Hematopoietic multipotent progenitor cell treated with erythropoietin and hydrocortisone succinate and interleukin-3 and kit ligand, for 17 days (in vitro differentiated cells): Measurements from ENCODE around the gene OSBPL8.
"Not testable (repeated sequence)": the region's sequence is repeated elsewhere in the genome, so short reads cannot be mapped to it uniquely, and the experiment has no call there.

Experiments
- DNase-seq: peaks from one replicate; pipeline ENCODE4 v3.0.0-alpha.2; 2015; ENCODE audit warnings: low spot score

OSBPL8 gene

GRCh38 chr12:76420222-76420621 lies 139.3 kb downstream of the OSBPL8 start:
- DNase-seq = no peak

- DNase-seq = no peak
Observed at GRCh38 chr12:76417116-76417515, 142.5 kb downstream of the OSBPL8 start.

- DNase-seq = no peak
Observed at GRCh38 chr12:76413121-76413520, 146.4 kb downstream of the OSBPL8 start.

- DNase-seq = no peak
Observed at GRCh38 chr12:76410781-76411180, 148.8 kb downstream of the OSBPL8 start.

GRCh38 chr12:76410371-76410770 lies 149.2 kb downstream of the OSBPL8 start:
- no peak for DNase-seq

GRCh38 chr12:76409074-76409473 lies 150.5 kb downstream of the OSBPL8 start:
- no peak for DNase-seq

GRCh38 chr12:76407710-76408109 lies 151.9 kb downstream of the OSBPL8 start:
- no peak for DNase-seq

GRCh38 chr12:76402259-76402658 lies 157.3 kb downstream of the OSBPL8 start:
- DNase-seq = no peak

- no peak for DNase-seq
Observed at GRCh38 chr12:76400136-76400535, 159.4 kb downstream of the OSBPL8 start.

DNA sequence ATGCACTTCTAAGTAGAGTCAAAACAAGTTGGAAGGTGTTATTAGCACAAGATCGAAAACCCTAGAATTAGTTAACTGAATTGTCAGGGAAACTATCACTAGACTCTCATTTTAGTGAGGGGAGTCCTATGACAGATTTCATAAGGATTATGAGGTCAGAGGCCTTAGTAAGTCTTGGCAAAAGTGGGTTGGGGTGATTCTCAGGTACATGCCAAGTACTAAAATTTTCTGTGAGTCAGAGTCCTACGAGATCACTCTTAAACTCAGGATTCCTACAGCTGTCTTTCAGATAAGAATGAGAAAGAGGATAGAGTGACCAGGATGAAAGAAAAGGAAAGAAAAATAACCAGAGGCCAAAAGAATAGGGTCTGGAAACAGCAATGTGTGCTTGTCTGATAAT lies 160.5 kb downstream of the OSBPL8 start:
- DNase-seq = no peak

DNA sequence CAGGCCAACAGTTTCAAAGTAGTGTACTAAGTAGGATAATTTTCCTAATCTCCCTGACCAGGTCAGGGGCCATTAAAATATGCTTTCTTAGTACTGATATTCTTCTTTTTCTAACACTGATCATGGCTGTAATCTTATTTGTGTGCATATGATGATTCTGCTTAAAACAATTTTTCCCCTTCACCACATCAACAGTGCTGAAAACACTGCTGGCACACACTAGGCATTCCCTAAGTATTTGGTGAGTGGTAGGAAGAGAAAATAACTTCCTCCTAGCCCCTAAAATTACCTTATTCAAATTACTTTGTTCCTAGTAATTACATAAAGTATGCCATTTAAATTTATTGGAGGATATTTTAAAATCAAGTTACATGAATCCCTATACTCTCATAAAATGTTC lies 161.5 kb downstream of the OSBPL8 start:
- DNase-seq = no peak

DNA sequence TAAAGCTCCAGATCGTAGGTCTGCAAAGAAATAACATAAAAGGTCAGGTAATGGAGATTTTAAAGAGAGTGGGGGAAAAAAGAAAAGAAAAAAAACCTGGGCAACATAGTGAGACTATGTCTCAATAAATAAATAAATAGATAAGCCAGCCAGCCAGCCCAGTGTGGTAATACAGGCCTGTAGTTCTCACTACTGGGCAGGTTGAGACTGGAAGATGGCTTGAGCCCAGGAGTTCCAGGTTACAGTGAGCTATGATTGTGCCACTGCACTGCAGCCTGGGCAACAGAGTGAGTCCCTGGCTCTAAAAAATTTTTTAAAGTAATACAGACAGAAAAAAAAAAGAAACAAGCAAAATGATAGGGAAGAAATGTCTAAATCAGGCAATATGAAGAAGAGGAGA lies 168.1 kb downstream of the OSBPL8 start:
- DNase-seq = no peak

DNA sequence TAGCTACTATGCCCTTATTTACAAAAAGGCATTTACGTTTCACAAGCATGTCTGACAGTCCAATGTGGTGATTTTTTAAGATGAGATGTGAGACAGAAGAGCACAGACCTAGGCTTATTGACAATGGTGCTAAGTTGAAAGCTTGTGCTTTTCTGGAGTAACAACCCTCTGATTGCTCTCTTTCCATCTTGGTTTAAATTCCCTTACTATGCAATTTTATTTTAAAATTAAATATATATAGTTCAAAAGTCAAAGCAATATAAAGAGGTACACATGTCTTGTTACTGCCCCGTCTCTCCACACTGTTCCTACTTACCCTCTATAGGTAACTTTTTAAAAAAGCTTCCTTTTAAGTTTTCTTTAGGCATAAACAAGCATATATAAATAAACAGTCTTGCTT lies 172.0 kb downstream of the OSBPL8 start:
- DNase-seq = no peak

- DNase-seq = no peak
Observed at GRCh38 chr12:76384560-76384959, 175.0 kb downstream of the OSBPL8 start.

DNA sequence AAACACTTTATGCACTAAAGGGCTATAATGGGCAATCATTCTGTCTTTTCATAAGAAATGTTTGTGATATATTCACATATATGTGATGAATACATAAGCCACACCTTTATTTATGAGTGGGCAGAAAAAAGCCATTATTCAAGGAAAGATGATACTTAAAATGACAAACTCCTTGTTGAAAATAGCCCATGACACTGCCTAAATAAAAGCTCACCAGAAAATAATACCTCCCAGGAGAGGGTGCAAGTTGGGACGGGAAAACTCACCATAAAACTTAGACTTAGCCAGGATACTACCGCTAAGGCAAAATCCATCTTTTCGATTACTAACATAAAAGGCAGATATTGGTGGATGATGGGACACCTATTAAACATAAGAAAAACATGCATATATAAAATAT lies 175.6 kb downstream of the OSBPL8 start:
- no peak for DNase-seq

DNA sequence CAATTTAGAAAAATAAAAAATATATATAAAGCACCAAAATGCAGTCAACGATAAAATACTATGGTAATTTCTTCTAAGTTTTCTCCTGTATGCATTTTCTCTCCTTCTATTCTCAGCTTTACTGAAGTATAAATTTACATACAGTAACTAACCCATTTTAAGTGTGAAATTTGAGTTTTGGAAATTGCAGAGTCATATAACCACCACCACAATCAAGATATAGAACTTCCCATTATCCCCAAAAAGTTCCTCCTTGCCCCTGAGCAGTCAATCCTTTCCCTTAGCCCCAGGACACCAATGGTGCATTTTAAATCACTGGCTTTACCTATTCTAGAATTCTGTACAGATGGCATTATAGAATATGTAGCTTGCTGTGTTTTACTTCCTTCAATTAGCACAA lies 180.3 kb downstream of the OSBPL8 start:
- no peak for DNase-seq

DNA sequence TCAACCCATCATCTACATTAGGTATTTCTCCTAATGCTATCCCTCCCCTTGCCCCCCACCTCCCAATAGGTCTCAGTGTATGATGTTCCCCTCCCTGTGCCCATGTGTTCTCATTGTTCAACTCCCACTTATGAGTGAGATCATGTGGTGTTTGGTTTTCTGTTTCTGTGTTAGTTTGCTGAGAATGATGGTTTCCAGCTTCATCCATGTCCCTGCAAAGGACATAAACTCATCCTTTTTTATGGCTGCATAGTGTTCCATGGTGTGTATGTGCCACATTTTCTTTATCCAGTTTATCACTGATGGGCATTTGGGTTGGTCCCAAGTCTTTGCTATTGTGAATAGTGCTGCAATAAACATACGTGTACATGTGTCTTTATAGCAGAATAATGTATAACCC lies 182.7 kb downstream of the OSBPL8 start:
- not testable (repeated sequence) for DNase-seq

DNA sequence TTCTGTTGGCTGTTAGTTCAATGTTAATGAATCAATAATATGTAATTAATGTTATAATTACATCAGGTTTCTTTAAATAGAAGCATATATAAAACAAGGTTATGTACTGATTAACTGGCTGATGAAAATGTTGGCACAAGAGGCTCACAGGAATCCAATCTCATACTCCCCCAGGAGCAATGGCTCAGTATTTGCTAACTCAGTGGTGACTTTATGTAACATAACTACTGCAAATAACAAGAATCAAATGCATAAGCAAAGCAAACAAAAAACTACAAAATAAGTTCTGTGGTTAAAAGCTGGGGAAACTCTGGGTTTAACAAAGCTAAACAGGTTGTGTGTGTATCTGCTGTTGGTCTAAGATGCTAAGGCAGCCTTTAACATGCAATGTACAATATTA lies 183.6 kb downstream of the OSBPL8 start:
- DNase-seq = no peak

DNA sequence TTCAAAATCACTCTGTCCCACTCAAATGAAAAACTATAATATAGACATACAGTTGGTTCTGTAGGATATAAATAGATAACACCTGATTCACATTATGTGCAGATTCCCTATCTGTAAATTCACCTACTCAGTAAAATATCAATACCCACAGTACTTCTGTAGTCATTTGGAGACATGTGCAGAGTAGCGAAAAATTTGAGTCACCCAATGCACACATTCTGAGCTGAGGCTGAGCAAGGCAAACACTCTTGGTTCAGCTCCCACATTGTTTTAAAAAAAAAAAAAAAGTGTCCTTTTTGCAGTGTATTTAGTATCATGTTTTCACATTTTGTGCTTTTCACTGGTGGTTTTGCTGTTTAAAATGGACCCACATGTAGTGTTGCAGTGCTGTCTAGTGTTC lies 184.1 kb downstream of the OSBPL8 start:
- DNase-seq = no peak

DNA sequence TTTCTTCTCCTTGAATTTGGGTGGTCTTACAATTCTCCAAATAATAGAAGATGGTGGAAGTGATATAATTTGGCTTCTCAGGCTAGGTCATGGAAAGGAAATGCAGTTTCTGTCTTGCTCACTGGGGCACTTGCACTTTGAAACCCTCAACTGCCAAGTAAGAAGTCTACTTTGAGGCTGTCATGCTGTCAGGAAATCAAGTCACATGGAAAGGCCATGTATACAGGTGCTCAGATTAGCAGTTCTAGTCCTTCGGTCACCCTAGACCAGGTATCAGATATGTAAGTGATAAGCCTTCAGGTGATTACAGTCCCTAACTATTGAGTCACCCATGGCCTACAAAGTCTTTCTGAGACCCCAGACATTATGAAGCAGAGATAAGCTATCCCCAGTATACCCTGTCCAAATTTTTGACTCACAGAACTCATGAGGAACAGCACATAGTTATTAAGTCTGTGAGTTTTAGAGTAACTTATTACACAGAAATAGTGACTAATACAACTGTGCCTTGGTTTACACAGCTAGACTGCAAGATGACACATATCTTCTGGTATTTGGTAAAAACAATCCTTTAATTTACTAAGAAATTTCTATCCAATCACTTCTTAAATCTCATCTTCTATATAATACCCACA lies 185.1 kb downstream of the OSBPL8 start:
- no peak for DNase-seq

GRCh38 chr12:76368230-76368629 lies 191.3 kb downstream of the OSBPL8 start:
- no peak for DNase-seq

DNA sequence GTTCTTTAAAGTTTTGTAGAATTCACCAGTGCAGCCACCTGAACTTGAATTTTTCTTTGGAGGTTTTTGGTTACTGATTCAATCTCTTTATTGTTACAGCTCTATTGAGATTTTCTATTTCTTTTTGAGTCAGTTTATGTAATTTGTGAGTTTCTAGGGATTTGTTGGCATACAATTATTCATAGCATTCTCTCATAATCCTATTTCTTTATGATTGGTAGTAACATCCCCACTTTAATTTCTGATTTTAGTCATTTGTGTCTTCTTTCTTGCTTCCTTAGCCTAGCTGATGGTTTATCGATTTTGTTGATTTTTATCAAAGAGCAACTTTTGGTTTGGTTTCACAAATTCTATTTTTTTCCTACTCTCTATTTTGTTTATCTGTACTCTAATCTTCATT lies 193.4 kb downstream of the OSBPL8 start:
- DNase-seq = no peak

DNA sequence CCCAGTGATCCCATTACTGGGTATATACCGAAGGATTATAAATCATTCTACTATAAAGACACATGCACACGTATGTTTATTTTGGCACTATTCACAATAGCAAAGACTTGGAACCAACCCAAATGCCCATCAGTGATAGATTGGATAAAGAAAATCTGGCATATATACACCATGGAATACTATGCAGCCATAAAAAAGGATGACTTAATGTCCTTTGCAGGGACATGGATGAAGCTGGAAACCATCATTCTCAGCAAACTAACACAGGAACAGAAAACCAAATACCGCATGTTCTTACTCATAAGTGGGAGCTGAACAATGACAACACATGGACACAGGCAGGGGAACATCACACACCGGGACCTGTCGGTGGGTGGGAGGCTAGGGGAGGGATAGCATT lies 195.4 kb downstream of the OSBPL8 start:
- not testable (repeated sequence) for DNase-seq

DNA sequence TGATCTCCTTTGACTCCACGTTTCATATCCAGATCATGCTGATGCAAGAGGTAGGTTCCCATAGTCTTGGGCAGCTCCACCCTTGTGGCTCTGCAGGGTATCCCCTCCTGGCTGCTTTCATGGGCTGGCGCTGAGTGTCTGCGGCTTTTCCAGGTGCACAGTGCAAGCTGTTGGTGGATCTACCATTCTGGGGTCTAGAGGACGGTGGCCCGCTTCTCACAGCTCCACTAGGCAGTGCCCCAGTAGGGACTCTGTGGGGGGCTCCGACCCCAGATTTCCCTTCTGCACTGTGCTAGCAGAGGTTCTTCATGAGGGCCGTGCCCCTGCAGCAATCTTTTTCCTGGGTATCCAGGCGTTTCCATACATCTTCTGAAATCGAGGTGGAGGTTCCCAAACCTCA lies 199.3 kb downstream of the OSBPL8 start:
- DNase-seq = no peak

GRCh38 chr12:76356071-76356470 lies 203.5 kb downstream of the OSBPL8 start:
- no peak for DNase-seq
